ENCODE data around the gene NINJ1.

- TF ChIP-seq CTCF (IDR thresholded peaks at IDR 0.05): no peak
- TF ChIP-seq POLR2A (IDR thresholded peaks at IDR 0.05): no peak
Observed at GRCh38 chr9:93100276-93100636, 33.8 kb downstream of the NINJ1 start.
